C4-2B (cell line): ENCODE results near the gene AFDN.

ENCODE experiments used
- H3K27ac ChIP-seq: fragments of 450-650 bp; 2 replicates; pipeline ENCODE4 v1.5.1; 2017
- ZFX ChIP-seq: fragments of 450-650 bp; IDR thresholded peaks from 2 replicates; pipeline ENCODE4 v1.6.1; 2017
- TF ChIP-seq, protein P1 (sequence below): fragments of 450-650 bp; conservative IDR thresholded peaks from 2 replicates; pipeline ENCODE4 v1.5.1; 2017; ENCODE audit warnings: mild to moderate bottlenecking

Gene AFDN

DNA sequence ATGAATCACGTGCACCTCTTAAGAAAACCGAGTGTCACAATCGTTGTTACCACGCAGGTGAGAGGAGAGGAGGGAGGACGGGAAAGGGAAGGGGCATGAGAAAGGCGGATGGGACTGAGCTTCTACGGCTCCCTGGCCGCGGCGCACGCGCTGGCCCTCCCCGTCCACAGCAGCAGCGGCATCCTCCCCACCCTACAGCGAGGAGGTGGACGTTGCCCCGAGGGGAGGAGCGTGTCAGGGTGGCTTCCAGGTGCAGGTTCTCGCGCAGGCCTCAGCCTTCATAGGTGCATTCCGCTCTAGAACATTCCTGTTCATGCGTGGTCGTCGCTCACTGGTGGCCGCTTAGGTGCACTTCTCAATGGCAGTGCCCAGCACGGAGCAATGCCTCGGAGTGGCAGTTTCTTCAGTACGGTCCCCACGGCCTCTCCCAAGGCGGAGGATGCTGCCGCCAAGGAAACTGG, 29.7 kb upstream of the AFDN start:
- TF ChIP-seq, protein P1, sequence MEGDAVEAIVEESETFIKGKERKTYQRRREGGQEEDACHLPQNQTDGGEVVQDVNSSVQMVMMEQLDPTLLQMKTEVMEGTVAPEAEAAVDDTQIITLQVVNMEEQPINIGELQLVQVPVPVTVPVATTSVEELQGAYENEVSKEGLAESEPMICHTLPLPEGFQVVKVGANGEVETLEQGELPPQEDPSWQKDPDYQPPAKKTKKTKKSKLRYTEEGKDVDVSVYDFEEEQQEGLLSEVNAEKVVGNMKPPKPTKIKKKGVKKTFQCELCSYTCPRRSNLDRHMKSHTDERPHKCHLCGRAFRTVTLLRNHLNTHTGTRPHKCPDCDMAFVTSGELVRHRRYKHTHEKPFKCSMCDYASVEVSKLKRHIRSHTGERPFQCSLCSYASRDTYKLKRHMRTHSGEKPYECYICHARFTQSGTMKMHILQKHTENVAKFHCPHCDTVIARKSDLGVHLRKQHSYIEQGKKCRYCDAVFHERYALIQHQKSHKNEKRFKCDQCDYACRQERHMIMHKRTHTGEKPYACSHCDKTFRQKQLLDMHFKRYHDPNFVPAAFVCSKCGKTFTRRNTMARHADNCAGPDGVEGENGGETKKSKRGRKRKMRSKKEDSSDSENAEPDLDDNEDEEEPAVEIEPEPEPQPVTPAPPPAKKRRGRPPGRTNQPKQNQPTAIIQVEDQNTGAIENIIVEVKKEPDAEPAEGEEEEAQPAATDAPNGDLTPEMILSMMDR: no peak
- TF ChIP-seq ZFX: no peak
- H3K27ac ChIP-seq: no peak overlapping the region

GRCh38 chr6:167797476-167798265, 29.0 kb upstream of the AFDN start:
- no peak overlapping the region for H3K27ac ChIP-seq
- TF ChIP-seq, protein P1: no peak
- TF ChIP-seq ZFX: no peak

- no peak for TF ChIP-seq ZFX
- TF ChIP-seq, protein P1: no peak
- H3K27ac ChIP-seq: no peak overlapping the region
Measured at GRCh38 chr6:167798453-167798852, 28.3 kb upstream of the AFDN start.

DNA sequence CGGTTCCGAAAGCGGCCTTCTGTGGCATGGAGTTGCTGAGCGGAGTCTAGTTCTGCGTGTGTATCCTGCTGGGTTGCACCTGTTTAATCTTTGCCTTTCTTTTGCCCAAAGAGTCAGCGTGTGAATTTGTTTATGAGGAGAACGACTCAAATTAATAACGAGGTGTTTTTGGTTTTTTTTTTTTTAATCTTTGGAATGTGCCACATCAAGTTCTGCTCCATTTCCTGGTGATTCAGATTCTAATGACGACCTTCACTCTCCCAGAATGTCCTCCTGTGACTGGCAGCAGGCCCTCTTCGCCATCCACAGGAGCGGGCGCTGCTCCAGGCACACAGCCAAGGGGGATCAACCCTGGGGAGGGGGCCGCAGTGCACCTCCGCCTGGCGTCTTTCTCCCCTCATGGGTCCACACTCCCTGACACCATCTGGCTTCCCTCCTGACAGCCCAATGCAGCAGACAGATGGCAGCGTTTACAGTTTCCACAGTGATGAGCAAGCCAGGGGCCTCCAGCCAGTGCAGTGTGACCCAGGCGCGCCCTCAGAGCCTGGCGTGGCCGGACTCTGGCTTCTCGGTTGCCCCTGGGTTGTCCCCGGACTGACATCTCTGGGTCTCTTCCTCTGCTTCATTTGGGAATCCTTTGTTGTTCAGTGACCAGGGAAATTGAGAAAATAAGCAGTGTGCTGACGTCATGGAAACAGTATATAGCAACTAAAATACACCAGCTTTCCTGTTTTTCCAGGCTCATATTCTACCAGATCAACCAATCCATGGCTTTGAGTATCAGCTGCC, 27.5 kb upstream of the AFDN start:
- H3K27ac ChIP-seq: no peak overlapping the region
- TF ChIP-seq ZFX: no peak

DNA sequence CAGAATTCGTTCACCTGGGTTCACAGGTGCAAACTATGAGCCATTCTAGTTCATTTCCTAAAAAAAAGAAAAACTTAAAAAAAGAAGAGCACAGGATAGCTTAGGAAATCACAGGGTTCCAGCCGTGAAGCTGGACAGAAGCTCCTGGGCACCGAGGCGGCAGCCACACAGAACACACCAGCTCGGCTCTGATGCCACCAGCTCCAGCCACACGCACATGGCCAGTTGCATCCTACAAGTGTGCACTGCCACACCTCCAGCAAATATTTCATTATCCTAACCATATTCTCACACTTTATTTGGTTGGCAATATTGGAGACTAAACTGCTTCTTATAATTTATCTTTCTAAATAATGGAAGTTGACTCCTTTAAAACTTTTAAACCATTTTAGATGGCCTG, 26.2 kb upstream of the AFDN start:
- H3K27ac ChIP-seq: no peak overlapping the region
- no peak for TF ChIP-seq ZFX
- TF ChIP-seq, protein P1: no peak

- TF ChIP-seq, protein P1: no peak
- no peak for TF ChIP-seq ZFX
- no peak overlapping the region for H3K27ac ChIP-seq
Measured at GRCh38 chr6:167801263-167801662, 25.4 kb upstream of the AFDN start.

DNA sequence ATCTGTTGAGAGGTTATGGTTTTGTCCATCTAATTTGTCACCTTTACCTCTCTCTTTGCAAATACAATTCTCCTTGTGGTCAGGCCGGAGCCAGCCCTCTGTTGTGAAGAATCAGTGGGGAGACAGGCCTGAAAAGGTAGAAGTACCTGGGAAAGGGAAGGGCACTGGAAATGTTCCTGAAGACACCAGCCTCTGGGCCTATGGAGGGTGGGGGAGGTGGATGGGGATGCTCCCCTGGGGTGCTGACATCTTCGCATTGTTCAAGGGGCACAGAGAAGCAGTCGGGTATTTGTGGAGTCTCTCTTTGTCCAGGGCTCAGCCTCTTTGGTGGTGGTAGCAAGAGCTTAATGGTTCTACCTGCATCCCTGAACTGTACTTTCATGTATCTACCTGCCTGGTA, 24.4 kb upstream of the AFDN start:
- no peak for TF ChIP-seq ZFX
- TF ChIP-seq, protein P1: no peak
- no peak overlapping the region for H3K27ac ChIP-seq
